ENCODE measurements around the gene FOXK1.

DNA sequence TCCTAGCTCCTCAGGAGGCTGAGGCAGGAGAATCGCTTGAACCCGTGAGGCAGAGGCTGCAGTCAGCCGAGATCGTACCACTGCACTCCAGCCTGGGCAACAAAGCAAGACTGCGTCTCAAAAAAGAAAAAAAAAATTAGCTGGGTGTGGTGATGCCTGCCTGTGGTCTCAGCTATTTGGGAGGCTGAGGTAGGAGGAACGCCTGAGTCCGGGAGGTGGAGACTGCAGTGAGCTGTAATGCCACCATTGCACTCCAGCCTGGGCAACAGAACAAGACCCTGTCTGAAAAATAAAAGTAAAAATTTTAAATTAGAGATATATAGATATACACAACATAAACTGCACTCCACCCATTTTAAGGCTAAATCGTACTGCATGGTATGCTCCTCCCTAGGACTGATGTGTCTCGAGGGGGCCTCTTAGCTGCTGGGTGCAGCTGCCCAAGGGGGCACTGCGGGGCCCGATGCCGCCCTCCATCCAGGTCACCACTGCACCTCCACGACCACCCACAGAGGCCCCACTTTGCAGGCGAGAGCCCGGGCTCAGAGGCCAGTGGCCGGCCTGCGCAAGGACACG, 40.9 kb upstream of the FOXK1 start:
- no peak for TF ChIP-seq ZNF839 (CRISPR knock-in tag; IDR thresholded peaks at IDR 0.05; ENCODE audit: borderline replicate concordance)
- no peak for TF ChIP-seq HOXA9 (CRISPR knock-in tag; IDR thresholded peaks at IDR 0.05; ENCODE audit: borderline replicate concordance)

Data from HepG2 (cell line).